ENCODE measurements around the gene PTPRZ1.

PTPRZ1 gene

DNA sequence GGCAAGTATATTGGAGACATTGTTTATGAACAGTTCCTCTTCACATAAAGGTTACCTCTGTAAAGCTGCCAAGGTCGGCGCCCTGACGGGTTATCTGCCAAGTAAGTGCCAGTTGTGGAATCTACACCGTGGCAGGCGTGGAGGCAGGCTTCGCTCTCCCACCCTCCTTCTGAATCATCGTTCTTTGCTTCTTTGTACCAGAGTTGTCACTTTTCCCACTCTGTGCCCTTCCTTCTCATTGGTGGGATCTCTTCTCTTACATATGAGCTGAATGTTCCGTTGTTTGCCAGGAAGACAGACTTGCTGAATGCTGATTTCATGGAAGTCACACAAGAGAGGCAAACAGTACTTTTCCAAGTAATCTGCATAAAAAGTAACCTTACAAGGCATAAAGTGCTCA, 40.6 kb upstream of the PTPRZ1 start:
- TF ChIP-seq EZH2phosphoT487 (IDR thresholded peaks at IDR 0.05; ENCODE audit: low read depth) = no peak
- TF ChIP-seq, protein P1, sequence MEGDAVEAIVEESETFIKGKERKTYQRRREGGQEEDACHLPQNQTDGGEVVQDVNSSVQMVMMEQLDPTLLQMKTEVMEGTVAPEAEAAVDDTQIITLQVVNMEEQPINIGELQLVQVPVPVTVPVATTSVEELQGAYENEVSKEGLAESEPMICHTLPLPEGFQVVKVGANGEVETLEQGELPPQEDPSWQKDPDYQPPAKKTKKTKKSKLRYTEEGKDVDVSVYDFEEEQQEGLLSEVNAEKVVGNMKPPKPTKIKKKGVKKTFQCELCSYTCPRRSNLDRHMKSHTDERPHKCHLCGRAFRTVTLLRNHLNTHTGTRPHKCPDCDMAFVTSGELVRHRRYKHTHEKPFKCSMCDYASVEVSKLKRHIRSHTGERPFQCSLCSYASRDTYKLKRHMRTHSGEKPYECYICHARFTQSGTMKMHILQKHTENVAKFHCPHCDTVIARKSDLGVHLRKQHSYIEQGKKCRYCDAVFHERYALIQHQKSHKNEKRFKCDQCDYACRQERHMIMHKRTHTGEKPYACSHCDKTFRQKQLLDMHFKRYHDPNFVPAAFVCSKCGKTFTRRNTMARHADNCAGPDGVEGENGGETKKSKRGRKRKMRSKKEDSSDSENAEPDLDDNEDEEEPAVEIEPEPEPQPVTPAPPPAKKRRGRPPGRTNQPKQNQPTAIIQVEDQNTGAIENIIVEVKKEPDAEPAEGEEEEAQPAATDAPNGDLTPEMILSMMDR (IDR thresholded peaks at IDR 0.05; ENCODE audit: low read depth, low read length) = no peak
- H3K27me3 ChIP-seq (ENCODE audit: low read depth, low read length) = no peaks in the 10 kb centered on the region

DNA sequence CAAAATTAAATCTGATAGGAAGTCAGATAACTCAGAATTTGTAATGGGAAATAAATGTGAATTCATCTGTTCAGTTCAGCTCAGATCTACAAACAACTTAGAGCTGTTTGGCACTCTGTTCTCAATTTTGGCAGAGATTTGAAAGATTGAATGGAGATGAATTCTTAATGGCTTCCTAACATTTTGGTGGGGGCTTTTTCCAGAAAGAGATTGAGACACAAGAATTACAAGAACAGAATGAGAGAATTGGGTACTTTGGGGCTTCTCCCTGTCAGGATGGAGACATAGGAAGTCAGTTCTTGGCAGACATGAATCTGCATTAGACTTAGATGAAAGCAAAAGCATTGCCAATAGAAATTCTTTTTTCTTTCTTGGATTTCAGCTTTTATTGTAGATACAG, 39.0 kb upstream of the PTPRZ1 start:
- Histone ChIP-seq H3K4me1 (ENCODE audit: low read length) (no peaks in the 10 kb centered on the region), H2AFZ (ENCODE audit: low read depth, low read length) (no peak overlapping the region), H3K9me3 (ENCODE audit: insufficient read depth, low read length) (no peaks in the 10 kb centered on the region), H3K4me3 (ENCODE audit: low read length) (no peak overlapping the region), H3K27ac (ENCODE audit: low read length) (no peak overlapping the region), H4K20me1 (ENCODE audit: insufficient read depth, low read length) (no peaks in the 10 kb centered on the region), H3K4me2 (ENCODE audit: low read length) (no peak overlapping the region), H3K79me2 (ENCODE audit: low read length) (no peaks in the 10 kb centered on the region), H3K27me3 (ENCODE audit: low read depth, low read length) (no peaks in the 10 kb centered on the region), H3K9ac (ENCODE audit: low read length) (no peak overlapping the region), H3K36me3 (replicated peaks; ENCODE audit: low read depth, low read length) (no peaks in the 10 kb centered on the region)
- TF ChIP-seq EZH2phosphoT487 (IDR thresholded peaks at IDR 0.05; ENCODE audit: low read depth) = no peak
- TF ChIP-seq, protein P1 (IDR thresholded peaks at IDR 0.05; ENCODE audit: low read depth, low read length) = no peak

More for the DNA sequence above, 40.6 kb upstream of the PTPRZ1 start:
- no peak overlapping the region for H3K4me2 ChIP-seq (ENCODE audit: low read length)
- no peaks in the 10 kb centered on the region for H3K79me2 ChIP-seq (ENCODE audit: low read length)
- no peaks in the 10 kb centered on the region for H4K20me1 ChIP-seq (ENCODE audit: insufficient read depth, low read length)
- H3K4me1 ChIP-seq (ENCODE audit: low read length) = no peaks in the 10 kb centered on the region
- H3K4me3 ChIP-seq (ENCODE audit: low read length) = no peak overlapping the region
- no peak overlapping the region for H2AFZ ChIP-seq (ENCODE audit: low read depth, low read length)
- no peak overlapping the region for H3K9ac ChIP-seq (ENCODE audit: low read length)
- no peaks in the 10 kb centered on the region for H3K9me3 ChIP-seq (ENCODE audit: insufficient read depth, low read length)
- no peaks in the 10 kb centered on the region for H3K36me3 ChIP-seq (replicated peaks; ENCODE audit: low read depth, low read length)
- no peak overlapping the region for H3K27ac ChIP-seq (ENCODE audit: low read length)

DNA sequence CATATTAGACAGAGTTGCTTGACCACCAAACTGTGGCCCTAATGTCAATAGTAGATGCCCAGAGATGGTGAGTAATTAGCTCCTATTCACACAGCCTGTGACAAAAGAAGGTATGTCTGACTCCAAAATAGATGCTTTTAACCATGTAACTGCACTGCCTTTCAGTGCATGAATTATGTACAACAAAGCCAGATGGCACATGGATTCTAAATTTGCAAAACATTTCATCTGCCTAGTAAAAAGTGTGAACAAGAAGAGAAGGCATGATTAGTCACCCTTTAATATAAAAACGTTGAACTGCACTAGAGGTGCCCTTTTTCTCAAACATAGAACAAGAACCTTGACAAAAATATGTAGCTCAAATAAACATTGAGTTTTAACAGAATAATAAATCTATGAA, 35.5 kb upstream of the PTPRZ1 start:
- Histone ChIP-seq H3K36me3 (replicated peaks; ENCODE audit: low read depth, low read length) (no peaks in the 10 kb centered on the region), H3K27me3 (ENCODE audit: low read depth, low read length) (no peaks in the 10 kb centered on the region), H3K4me3 (ENCODE audit: low read length) (no peak overlapping the region), H2AFZ (ENCODE audit: low read depth, low read length) (no peak overlapping the region), H3K9ac (ENCODE audit: low read length) (no peak overlapping the region), H3K9me3 (ENCODE audit: insufficient read depth, low read length) (no peaks in the 10 kb centered on the region), H3K79me2 (ENCODE audit: low read length) (no peaks in the 10 kb centered on the region), H4K20me1 (ENCODE audit: insufficient read depth, low read length) (no peaks in the 10 kb centered on the region), H3K27ac (ENCODE audit: low read length) (no peak overlapping the region), H3K4me2 (ENCODE audit: low read length) (no peak overlapping the region), H3K4me1 (ENCODE audit: low read length) (no peaks in the 10 kb centered on the region)
- no peak for TF ChIP-seq EZH2phosphoT487 (IDR thresholded peaks at IDR 0.05; ENCODE audit: low read depth)
- TF ChIP-seq, protein P1 (IDR thresholded peaks at IDR 0.05; ENCODE audit: low read depth, low read length) = no peak

DNA sequence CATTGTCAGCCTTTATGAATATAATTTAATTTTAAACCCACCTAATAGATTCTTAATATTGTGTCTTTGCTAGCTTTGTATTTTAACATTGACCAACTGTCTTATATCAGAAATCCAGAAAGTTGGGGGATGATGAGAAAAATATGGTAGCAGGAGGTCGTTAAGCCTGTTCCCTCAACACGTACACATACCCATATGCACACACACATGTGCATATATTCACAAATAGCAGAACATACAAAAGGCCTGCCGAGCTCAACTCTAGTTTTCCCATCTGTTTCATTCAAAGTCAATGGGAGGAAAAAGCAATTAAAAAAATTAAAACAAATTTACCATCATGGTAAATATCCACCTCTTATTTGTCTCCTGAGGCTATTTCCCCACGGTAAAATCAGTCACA, 25.9 kb upstream of the PTPRZ1 start:
- Histone ChIP-seq H3K4me1 (ENCODE audit: low read length) (no peaks in the 10 kb centered on the region), H3K9me3 (ENCODE audit: insufficient read depth, low read length) (no peaks in the 10 kb centered on the region)

More for the DNA sequence above, 25.9 kb upstream of the PTPRZ1 start:
- Histone ChIP-seq H3K36me3 (replicated peaks; ENCODE audit: low read depth, low read length) (no peaks in the 10 kb centered on the region), H3K9ac (ENCODE audit: low read length) (no peak overlapping the region), H3K4me2 (ENCODE audit: low read length) (no peak overlapping the region), H3K27me3 (ENCODE audit: low read depth, low read length) (no peaks in the 10 kb centered on the region), H4K20me1 (ENCODE audit: insufficient read depth, low read length) (no peaks in the 10 kb centered on the region), H3K79me2 (ENCODE audit: low read length) (no peaks in the 10 kb centered on the region), H3K27ac (ENCODE audit: low read length) (no peak overlapping the region), H2AFZ (ENCODE audit: low read depth, low read length) (no peak overlapping the region), H3K4me3 (ENCODE audit: low read length) (no peak overlapping the region)
- TF ChIP-seq, protein P1 (IDR thresholded peaks at IDR 0.05; ENCODE audit: low read depth, low read length) = no peak
- no peak for TF ChIP-seq EZH2phosphoT487 (IDR thresholded peaks at IDR 0.05; ENCODE audit: low read depth)

All from OCI-LY3 (cell line).